ENCODE results near the gene CBX2.

CBX2 gene

DNA sequence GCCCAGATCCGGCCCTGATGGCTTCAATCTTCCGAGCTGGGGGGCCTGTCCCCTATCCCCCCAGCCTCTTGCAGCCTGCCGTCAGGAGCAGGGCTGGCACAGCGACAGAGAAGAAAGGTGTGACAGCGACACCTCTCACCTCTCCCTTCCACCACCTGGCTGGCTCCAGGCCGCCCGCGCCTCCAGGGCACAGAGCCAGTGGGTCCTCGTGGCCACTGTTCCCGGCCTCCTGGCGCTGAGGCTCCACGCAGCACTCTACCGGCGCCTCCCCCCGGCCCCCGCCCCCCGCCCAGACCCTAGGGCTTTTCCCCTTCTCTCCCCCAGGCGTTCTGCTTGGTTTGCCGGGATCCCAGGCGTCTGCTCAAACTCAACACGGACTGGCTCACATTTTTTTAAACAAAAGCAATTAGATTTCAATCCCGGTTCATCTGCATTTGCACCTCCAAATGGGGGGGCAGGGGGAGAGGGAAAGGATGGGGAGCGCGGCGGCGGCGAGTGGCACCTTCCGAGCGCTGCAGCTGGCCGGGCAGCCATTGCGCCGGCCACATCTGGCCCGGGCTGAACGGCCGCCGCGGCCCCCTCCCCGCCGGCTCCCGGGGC lies 31.7 kb downstream of the CBX2 start:
- no peak for TF ChIP-seq CTCF (conservative IDR thresholded peaks at IDR 0.05; ENCODE audit: low read depth, low read length)
- DNase-seq (ENCODE audit: low read depth), result no peak

DNA sequence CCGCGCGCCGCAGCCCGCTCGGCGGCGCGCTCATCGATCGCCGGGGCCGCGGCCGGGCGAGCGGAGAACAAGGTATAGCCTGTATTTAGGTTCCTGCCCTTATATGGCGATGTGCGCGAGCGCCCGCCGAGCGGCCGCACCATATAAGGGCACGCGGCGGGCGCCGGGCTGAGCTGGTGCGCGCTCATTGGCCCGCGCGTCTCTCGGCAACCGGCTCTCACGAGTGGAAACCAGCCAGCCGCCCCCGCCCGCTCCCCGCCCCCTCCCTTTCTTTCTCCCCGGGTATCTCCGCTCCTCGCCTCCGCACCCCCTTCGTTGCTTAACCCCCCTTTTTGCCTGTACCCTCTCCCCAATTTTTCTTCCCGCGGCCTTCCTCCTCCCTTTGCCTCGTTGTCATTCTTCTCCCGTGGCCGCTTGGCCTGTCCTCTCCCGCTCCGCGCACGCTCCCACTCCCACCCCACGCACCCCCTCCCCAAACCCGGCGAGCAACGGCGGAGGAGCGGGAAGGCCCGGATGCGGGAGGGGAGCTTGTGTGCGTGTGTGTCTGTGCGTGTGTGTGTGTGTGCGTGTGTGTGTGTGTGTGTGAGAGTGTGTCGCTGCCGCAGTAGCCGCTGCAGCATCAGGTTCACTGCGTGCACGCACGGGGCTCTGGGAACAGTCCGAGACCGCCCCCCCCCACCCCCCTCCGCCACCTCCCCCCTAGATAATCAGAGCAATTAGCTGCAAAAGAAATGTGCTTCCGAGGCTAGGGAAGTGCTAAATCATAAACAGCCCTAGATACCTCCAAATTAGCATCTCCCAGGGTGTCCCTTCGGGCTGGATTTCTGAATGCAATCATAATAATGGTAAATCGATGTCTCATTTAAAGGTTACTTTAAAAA lies 32.4 kb downstream of the CBX2 start:
- DNase-seq (ENCODE audit: low read depth), result no peak
- no peak for TF ChIP-seq CTCF (conservative IDR thresholded peaks at IDR 0.05; ENCODE audit: low read depth, low read length)
- peak overlapping the region; percentile 17 for H3K4me3 ChIP-seq (ENCODE audit: low read length)

More for the DNA sequence above, 31.7 kb downstream of the CBX2 start:
- no peak overlapping the region for H3K4me3 ChIP-seq (ENCODE audit: low read length)

- no peak for DNase-seq (ENCODE audit: low read depth)
- TF ChIP-seq CTCF (conservative IDR thresholded peaks at IDR 0.05; ENCODE audit: low read depth, low read length), result peak; percentile 73
- H3K4me3 ChIP-seq (ENCODE audit: low read length), result no peak overlapping the region
Measured at GRCh38 chr17:79811011-79811867, 33.3 kb downstream of the CBX2 start.

GRCh38 chr17:79811868-79812352 lies 34.0 kb downstream of the CBX2 start:
- no peak for DNase-seq (ENCODE audit: low read depth)
- H3K4me3 ChIP-seq (ENCODE audit: low read length), result no peak overlapping the region
- TF ChIP-seq CTCF (conservative IDR thresholded peaks at IDR 0.05; ENCODE audit: low read depth, low read length), result no peak

- DNase-seq (ENCODE audit: low read depth), result no peak
- no peak for TF ChIP-seq CTCF (conservative IDR thresholded peaks at IDR 0.05; ENCODE audit: low read depth, low read length)
- H3K4me3 ChIP-seq (ENCODE audit: low read length), result peak overlapping the region; percentile 37
Measured at GRCh38 chr17:79812353-79813258, 34.7 kb downstream of the CBX2 start.

All from retinal pigment epithelial cell (primary cell).